ENCODE data around the gene GRK5. TPM values are rescaled to one million over a fixed set of nuclear protein-coding genes. Genes with fewer than 3 reads are reported as not detected.
A peak's percentile ranks its signal among the peaks of the same experiment; 100 is the strongest.

Gene GRK5
- total RNA-seq = 43.2 and 45.9 TPM in 2 replicates
- long read RNA-seq, transcript GRK5-202 (16 exons, 2,654 nt) = major isoform, 11 of 36 reads
- long read RNA-seq, partial matches to known transcripts = 9 of 36 reads
- long read RNA-seq, other reads (novel, unspliced or antisense) = 16 of 36 reads

- Mint-ChIP-seq H3K36me3 (ENCODE audit: unreplicated experiment) (peaks cover 4% of the 10 kb centered on the region), H3K4me1 (ENCODE audit: unreplicated experiment) (peaks cover 40% of the 10 kb centered on the region), H3K27ac (ENCODE audit: unreplicated experiment) (peak within 1 kb of the TSS; percentile 90), H3K27me3 (ENCODE audit: unreplicated experiment) (no peaks in the 10 kb centered on the region), H3K4me3 (ENCODE audit: unreplicated experiment) (peak within 1 kb of the TSS; percentile 98), H3K9me3 (ENCODE audit: unreplicated experiment) (no peaks in the 10 kb centered on the region)
- no peak for TF ChIP-seq CTCF (IDR thresholded peaks at IDR 0.05)
- DNase-seq (ENCODE audit: extremely low spot score, unreplicated experiment) = peak; percentile 99
Measured at GRCh38 chr10:119207366-119207666, at the start of gene GRK5. GRK5 (plus strand) TSS chr10:119207571; CDS start chr10:119207918, 347 bp downstream.

- Mint-ChIP-seq H3K36me3 (ENCODE audit: unreplicated experiment) (peaks cover 12% of the 10 kb centered on the region), H3K27ac (ENCODE audit: unreplicated experiment) (no peak overlapping the region), H3K4me3 (ENCODE audit: unreplicated experiment) (no peak overlapping the region), H3K9me3 (ENCODE audit: unreplicated experiment) (no peaks in the 10 kb centered on the region), H3K27me3 (ENCODE audit: unreplicated experiment) (no peaks in the 10 kb centered on the region), H3K4me1 (ENCODE audit: unreplicated experiment) (no peaks in the 10 kb centered on the region)
- DNase-seq (ENCODE audit: extremely low spot score, unreplicated experiment) = no peak
- no peak for TF ChIP-seq CTCF (IDR thresholded peaks at IDR 0.05)
Measured at GRCh38 chr10:119159332-119159731, 48.0 kb upstream of the GRK5 start.

- no peak for TF ChIP-seq CTCF (IDR thresholded peaks at IDR 0.05)
- H3K4me3 Mint-ChIP-seq (ENCODE audit: unreplicated experiment) = no peak overlapping the region
- DNase-seq (ENCODE audit: extremely low spot score, unreplicated experiment) = no peak
- peaks cover 14% of the 10 kb centered on the region for H3K4me1 Mint-ChIP-seq (ENCODE audit: unreplicated experiment)
- no peak overlapping the region for H3K27ac Mint-ChIP-seq (ENCODE audit: unreplicated experiment)
- no peaks in the 10 kb centered on the region for H3K9me3 Mint-ChIP-seq (ENCODE audit: unreplicated experiment)
- H3K36me3 Mint-ChIP-seq (ENCODE audit: unreplicated experiment) = peaks cover 5% of the 10 kb centered on the region
- H3K27me3 Mint-ChIP-seq (ENCODE audit: unreplicated experiment) = no peaks in the 10 kb centered on the region
Measured at GRCh38 chr10:119161680-119162451, 45.5 kb upstream of the GRK5 start.

- no peaks in the 10 kb centered on the region for H3K27me3 Mint-ChIP-seq (ENCODE audit: unreplicated experiment)
- H3K4me3 Mint-ChIP-seq (ENCODE audit: unreplicated experiment) = no peak overlapping the region
- H3K9me3 Mint-ChIP-seq (ENCODE audit: unreplicated experiment) = no peaks in the 10 kb centered on the region
- H3K27ac Mint-ChIP-seq (ENCODE audit: unreplicated experiment) = no peak overlapping the region
- DNase-seq (ENCODE audit: extremely low spot score, unreplicated experiment) = no peak
- H3K4me1 Mint-ChIP-seq (ENCODE audit: unreplicated experiment) = peaks cover 14% of the 10 kb centered on the region
- TF ChIP-seq CTCF (IDR thresholded peaks at IDR 0.05) = no peak
- peaks cover 4% of the 10 kb centered on the region for H3K36me3 Mint-ChIP-seq (ENCODE audit: unreplicated experiment)
Measured at GRCh38 chr10:119162452-119163092, 44.8 kb upstream of the GRK5 start.
